ENCODE data around the gene PNLIPRP2.

PNLIPRP2 gene

DNA sequence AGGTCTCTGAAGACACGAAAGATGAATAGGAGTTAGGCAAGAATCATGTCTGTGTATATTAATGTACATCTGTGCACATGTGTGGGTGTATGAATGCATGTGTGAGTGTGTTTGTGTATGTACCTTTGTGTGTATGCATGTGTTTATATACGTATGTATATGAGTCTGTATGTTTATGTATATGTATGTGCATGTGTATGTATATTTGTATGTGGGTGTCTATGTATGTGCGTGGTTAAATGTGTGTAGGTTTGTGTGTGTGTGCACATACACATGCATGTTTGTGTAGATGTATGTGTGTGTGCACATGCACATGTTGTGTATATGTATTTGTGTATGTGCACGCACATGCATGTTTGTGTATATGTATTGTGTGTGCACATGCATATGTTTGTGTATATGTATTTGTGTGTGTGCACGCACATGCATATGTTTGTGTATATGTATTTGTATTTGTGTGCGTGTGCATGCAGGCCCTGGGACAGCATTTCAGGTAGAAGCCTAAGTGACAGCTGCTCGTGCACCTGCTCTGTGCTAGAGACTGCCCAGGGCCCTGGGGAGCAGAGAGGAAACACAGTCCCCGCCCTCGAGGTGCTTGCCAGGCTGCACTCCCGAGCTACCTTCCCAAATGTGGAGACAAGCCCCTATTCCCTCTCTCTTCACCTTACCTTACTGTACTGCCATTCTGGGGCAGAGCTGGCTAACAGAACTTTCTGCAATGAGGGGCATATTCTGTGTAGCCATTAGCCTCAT lies 17.9 kb upstream of the PNLIPRP2 start:
- no peak for TF ChIP-seq POLR2A (IDR thresholded peaks at IDR 0.05; ENCODE audit: low read depth, low read length)
- no peak for FAIRE-seq

DNA sequence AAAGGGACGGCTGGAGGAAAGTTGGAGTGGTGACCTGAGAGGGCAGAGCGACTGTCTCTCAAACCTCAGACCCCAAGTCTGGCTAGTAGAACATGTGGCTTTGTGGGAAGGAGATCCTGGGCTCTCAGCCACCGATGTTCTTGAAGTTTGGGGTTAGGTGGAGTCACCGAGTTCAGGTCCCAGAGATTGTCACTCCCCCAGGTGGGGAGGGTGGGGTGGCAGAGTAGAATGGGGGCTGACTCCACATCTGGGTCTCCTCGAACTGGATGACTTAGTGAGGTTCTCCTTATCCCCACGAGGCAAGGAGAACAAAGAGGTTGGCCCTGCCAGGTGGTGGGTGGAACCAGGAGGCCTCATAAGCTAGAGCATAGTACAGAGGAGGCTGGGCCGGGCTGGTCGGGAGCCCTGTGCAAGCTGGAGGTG lies 14.7 kb upstream of the PNLIPRP2 start:
- DNase-seq (ENCODE audit: insufficient read length, low spot score) = no peak
- FAIRE-seq = no peak
- TF ChIP-seq POLR2A (IDR thresholded peaks at IDR 0.05; ENCODE audit: low read depth, low read length) = no peak

More for the DNA sequence above, 17.9 kb upstream of the PNLIPRP2 start:
- DNase-seq (ENCODE audit: insufficient read length, low spot score) = no peak

DNA sequence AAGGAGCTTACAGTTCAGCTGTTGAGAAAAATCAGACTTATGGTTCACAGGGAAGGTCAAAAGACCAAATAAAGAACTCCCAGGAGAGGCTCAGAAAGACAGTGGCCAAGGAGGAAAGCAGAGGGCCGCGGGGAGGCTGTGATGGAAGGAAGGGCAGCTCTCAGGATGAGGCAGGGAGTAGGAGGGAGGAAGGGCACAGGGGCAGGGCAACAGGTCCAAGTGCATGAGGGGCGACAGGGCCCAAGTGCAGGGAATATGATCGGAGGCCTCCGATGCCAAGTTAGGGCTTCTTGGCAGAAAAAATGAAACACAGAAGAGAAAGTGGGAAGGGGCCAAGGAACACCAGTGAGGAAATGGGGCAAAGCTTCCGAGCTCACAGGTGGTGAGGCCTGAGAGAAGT lies 13.4 kb upstream of the PNLIPRP2 start:
- DNase-seq (ENCODE audit: insufficient read length, low spot score) (no peak), FAIRE-seq (no peak)
- TF ChIP-seq POLR2A (IDR thresholded peaks at IDR 0.05; ENCODE audit: low read depth, low read length) = no peak

DNA sequence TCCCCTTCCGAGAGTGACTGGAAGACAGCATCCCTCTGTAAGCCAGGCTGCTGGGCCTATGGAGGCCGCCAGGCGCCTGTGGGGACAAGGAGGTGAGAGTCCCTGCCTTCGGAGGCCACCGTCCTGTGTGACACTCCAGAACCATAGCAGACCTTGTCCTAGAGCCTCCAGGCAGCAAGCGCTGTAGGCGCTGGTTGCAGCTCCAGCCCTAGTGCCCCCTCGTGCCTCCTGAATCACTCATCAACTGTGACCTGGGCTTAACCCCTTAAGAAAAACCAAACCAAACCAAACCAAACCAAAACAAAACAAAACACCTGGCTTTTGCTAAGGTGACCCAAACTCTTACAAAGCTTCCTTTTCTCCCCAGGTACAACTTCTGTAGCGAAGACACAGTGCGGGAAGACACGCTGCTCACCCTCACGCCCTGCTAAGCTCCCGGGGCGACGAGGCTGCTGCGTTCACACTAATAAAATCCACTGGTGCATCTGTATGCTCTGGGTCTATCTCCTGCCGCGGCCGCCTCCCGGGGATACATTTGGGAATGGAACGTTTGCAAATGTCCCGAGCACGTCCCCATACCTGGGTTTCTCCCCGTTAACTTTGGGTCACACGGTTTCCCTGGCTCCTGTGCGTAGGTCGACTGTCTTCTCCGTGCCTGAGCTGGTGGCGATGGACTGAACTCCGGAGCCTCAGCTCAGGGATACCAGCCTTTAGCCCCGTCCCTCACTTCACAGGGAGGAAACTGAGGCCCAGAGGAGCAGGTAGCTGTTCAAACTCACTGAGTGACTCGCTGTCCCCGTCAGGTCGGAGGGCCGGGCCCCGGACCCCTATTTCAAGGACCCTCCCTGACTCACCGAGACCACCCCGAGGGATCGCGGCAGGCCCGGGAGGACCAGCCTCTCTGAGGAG lies 11.8 kb upstream of the PNLIPRP2 start:
- FAIRE-seq = no peak
- TF ChIP-seq POLR2A (IDR thresholded peaks at IDR 0.05; ENCODE audit: low read depth, low read length) = no peak
- no peak for DNase-seq (ENCODE audit: insufficient read length, low spot score)

DNA sequence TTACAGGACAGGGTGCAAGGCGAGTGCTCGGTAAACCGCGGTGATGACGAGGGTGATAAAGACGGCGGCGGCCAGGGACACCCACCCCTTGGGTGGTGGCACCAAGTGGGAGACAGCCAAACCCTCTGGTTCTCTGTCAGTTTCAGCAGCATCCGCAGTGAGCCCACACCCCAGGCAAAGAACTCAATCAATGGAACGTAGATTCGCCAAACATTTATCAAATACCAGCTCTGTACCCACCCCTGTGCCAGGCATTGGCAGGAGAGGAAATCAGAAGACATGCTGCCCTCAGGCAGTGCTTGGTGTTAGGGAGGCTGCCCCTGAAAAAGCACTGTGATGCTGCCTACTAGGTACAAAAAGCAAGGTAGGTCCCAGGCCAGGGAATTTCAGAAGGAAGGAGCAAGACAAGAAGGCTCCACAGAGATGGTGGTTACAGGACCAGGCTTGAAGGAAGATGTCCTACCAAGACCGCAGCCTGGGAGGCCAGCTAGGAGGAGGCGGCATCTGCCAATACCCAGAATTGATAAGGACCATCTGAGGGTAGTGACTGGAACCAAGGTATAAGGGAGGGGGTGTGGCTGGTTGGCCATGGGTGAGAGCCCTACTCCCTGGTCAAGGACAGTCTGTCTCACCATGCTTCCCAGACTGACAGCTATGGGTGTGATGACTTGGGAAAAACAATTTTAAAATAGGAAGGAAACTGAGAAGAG lies 10.2 kb upstream of the PNLIPRP2 start:
- TF ChIP-seq POLR2A (IDR thresholded peaks at IDR 0.05; ENCODE audit: low read depth, low read length) = no peak
- FAIRE-seq = no peak
- DNase-seq (ENCODE audit: insufficient read length, low spot score) = no peak

DNA sequence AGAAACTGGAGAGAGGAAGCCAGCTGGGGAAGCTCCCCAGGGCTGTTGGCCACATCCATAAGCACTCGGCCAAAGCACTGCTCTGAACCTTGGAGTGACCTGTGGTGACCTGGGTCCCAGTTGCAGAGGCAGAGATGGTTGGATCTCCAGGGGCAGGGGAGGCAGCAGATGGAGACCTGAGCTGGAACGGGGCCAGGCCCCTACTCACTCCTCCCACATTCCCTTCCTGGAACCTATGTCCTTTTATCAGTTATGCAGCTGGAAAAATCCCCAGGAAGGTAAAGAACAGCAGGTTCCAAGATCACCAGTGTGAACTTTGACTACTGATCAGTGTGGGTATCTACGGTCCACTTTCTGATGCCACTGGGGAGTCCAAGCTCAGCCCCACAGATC lies 9.6 kb upstream of the PNLIPRP2 start:
- no peak for TF ChIP-seq POLR2A (IDR thresholded peaks at IDR 0.05; ENCODE audit: low read depth, low read length)
- FAIRE-seq (no peak), DNase-seq (ENCODE audit: insufficient read length, low spot score) (no peak)

DNA sequence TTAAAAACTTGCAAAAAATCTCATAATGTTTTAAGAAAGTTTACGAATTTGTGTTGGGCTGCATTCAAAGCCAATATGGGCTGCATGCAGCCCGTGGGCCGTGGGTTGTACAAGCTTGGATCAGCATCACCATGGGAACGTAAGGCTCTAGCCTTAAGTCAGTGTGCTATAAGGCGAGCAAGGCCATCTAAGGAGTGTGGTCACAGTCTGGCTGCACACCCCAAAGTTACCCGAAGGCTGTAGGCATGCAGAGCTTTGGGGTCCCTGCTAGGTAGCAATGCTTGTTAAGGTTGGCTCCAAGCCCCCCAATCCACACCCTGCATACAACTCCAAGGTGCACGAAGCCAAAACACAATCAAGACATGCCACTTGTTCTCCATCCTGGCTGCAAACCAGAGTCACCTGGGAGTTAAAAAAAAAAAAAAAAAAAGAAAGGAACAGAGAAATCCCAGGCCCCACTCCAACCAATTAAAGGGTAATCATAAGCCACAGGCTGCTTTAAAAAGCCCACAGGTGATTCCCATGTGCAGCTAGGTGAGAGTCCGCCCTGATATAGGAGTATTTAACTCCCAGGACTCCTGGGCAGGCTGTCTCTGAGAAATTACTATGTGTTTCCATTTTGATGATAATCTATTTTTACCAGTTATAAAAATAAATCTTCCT lies 8.5 kb upstream of the PNLIPRP2 start:
- FAIRE-seq (no peak), DNase-seq (ENCODE audit: insufficient read length, low spot score) (no peak)
- no peak for TF ChIP-seq POLR2A (IDR thresholded peaks at IDR 0.05; ENCODE audit: low read depth, low read length)

DNA sequence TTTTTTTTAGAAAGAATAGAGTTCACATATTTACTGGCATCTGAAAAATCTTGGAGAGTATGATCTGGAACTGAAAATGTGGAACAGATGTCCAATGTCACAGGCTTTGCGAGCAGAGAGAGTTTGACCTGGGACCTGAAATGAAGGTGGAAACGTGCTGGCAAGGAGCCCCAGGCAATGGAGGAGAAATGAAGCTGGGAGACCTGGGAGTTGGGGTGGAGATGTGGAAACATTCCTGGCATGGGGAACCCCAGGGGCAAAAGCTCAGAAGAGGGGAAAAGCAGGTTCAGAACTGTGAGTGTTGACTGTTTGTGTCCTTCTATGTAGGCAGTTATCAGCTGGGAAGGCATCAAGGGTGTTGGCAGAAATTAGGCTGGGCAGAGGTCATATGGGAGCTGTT lies 7.3 kb upstream of the PNLIPRP2 start:
- DNase-seq (ENCODE audit: insufficient read length, low spot score) (no peak), FAIRE-seq (no peak)
- no peak for TF ChIP-seq POLR2A (IDR thresholded peaks at IDR 0.05; ENCODE audit: low read depth, low read length)

DNA sequence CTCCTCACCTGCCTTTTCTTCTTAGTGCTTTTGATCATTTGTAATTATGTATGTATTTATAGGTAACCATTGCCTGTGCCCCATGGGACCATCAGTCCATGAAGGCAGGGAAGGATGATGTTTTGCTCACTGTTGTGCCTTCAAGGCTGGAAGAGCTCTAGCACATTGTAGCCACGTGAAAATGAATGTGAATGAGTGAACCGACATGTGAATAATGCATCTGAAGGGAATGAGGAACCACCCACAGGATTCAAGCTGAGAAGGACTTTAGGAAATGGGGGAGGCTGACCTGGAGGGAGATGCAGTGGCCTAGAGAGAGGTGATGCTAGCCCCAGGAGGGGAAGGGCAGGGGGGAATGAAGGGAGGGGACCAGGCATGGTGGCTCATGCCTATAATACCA lies 6.0 kb upstream of the PNLIPRP2 start:
- no peak for TF ChIP-seq POLR2A (IDR thresholded peaks at IDR 0.05; ENCODE audit: low read depth, low read length)
- FAIRE-seq = no peak
- DNase-seq (ENCODE audit: insufficient read length, low spot score) = no peak

DNA sequence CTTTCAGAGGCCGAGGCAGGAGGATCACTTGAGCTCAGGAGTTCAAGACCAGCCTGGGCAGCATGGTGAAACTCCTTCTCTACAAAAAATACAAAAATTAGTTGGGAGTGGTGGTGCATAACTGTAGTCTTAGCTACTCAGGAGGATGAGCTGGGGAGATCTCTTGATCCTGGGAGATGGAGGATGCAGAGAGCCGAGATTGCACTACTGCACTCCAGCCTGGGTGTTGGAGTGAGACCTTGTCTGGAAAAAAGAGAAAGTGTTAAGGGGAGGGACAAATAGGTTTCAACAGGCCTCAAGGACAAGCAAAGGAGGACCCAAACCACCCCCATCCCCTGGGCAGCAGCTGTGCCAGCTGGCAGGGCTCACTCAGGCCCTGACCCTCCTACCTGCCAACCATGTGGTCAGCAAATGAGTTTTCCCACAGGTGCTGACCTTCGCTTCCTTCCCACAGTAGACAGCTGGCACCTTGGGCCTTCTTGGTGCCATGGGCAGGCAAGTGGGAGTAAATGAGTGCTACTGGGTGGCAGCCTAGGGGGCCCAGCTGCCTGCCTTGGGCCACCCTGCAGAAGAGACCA lies 5.5 kb upstream of the PNLIPRP2 start:
- FAIRE-seq = no peak
- DNase-seq (ENCODE audit: insufficient read length, low spot score) = no peak
- TF ChIP-seq POLR2A (IDR thresholded peaks at IDR 0.05; ENCODE audit: low read depth, low read length) = no peak

DNA sequence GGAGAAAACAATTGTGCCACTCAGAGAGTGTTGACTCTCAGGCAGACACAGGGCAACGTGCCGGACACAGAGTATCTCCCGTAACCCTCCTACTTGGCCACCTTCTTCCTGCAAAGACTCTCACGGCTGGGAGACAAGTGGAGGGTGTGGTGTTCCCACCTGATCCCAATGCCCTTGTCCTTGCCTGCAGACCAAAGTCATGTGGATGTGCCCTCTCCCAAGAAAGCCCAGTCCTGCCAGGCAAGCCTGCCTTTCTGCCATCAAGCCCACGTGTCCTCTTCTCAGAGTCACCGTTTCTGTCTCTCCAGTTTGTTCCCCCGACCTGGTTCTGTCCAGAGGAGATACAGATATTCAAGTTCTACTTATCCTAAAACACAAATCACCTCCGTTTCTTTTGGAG lies 723 bp downstream of the PNLIPRP2 start:
- FAIRE-seq = no peak
- no peak for TF ChIP-seq POLR2A (IDR thresholded peaks at IDR 0.05; ENCODE audit: low read depth, low read length)
- DNase-seq (ENCODE audit: insufficient read length, low spot score) = no peak

DNA sequence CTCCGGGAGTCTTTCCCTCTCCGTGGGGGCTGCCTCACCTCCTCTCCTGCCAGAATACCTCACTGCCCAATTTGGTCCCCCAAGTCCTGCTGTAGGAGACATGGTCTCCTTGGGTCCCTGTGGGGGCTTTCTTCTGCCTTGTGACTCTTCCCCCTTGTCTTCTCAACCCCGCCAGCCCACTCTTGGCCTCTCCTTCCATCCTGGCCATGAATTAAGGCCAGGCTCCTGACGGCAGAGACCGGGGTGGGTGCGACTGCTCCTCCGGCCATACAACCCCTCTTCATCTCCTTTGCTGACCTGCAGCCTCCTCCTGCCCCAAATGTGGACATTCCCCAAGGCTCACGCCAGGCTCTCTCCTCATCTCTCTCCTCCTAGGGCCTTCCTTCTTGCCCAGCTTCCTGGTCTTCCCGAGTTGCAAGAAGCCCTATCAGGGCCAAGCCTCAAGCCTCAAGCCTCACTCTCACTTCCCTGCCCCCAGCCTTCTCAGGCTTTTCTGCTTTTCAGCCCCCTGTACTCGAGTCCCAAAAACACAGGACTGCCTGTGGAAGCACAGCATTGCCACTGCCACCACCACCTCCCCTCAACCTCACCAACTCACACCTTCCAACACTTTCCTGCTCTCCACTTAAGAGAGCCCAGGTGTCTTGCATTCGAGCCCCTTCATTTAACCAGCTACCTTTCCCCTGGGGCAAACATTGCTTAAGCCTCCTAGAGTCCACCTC lies 1.3 kb downstream of the PNLIPRP2 start:
- TF ChIP-seq POLR2A (IDR thresholded peaks at IDR 0.05; ENCODE audit: low read depth, low read length) = no peak
- FAIRE-seq = no peak

DNA sequence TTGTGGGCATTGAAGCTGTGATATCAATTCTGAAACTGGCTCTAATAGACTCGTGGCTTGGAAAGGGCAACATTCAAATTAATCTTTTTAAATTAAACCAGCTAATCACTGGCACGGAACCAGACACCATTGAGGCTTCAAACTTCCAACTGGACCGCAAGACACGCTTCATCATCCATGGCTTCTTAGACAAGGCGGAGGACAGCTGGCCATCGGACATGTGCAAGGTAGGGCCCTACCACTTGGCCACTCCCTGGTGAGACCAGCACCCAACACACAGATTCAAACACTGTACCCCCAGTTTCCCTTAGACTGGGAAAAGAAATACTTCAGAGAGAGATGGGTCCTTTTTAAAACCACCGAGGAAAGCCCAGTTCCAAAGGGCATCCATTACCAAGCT lies 5.1 kb downstream of the PNLIPRP2 start:
- DNase-seq (ENCODE audit: insufficient read length, low spot score) = no peak
- no peak for FAIRE-seq

More for the DNA sequence above, 1.3 kb downstream of the PNLIPRP2 start:
- no peak for DNase-seq (ENCODE audit: insufficient read length, low spot score)

More for the DNA sequence above, 5.1 kb downstream of the PNLIPRP2 start:
- no peak for TF ChIP-seq POLR2A (IDR thresholded peaks at IDR 0.05; ENCODE audit: low read depth, low read length)

Measured in H54 (cell line).